ENCODE measurements around the gene E2F1. TPM values are rescaled to one million over a fixed set of nuclear protein-coding genes. Genes with fewer than 3 reads are reported as not detected.
A peak's percentile ranks its signal among the peaks of the same experiment; 100 is the strongest.
"Not testable (repeated sequence)": the region's sequence is repeated elsewhere in the genome, so short reads cannot be mapped to it uniquely, and the experiment has no call there.

E2F1 gene
- total RNA-seq, 1 donor from 2014 or later = 2.2 TPM

DNA sequence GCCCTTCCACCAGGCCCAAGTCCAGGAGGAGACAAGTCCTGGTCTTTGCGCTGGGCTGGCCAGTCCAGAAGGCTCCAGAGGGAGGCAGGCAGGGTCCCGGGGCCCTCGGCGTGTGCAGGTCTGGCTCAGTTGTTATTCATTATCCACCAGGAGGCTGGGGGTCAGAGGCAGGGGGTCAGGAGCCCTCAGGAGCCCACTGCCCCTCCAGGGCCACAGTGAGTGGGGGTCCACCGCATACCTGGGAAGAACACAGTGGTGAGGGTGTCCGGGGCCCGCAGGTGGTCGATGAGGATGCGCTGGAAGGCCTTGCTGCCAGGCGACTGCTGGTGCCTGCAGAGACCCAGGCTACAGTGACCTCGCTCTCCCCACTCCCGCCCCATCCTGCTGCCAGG is 28.5 kb downstream of the E2F1 start:
- DNase-seq = no peak

DNA sequence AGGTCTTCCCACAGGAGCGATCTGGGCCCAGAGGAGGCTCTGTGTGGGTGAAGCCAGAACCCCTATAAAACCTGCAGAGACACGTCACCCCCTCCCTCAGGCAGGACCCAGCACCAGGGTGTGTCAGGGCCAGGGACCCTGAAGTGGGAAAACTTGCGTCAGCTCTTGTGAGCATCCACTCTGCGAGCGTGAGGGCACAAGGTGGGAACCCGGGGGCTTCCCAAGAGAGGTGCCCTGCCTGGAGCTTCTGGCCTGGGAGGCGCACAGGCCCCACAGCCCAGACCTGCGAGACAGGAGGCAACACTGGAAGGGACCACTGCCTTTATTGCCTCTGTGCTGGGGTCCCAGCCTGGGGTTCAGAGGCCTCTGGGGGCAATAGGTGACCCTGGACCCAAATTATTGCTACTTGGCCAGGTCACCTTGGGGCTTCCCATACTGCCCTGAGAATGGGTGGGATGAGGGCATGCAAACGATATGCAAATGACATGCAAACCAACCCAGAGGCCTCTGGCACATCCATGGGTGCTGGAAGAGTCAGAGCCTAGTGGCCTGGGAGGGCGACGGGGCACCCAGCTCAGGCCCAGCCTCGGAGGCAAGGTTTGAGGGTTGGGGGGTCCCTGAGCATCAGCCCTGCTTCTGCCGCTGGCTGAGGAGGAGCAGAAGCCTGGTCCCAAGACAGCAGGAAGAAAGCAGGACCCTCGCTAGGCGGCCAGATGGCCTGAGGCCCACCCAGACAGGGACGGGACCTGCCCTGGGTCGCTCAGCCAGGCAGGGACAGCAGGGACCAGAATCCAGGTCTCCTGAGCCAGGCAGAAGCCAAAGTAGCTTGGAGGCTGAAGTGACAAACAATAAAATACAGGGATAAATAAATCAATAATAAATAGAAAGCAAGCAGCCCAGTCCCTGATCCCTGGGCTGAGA is 29.1 kb downstream of the E2F1 start:
- no peak for DNase-seq

DNA sequence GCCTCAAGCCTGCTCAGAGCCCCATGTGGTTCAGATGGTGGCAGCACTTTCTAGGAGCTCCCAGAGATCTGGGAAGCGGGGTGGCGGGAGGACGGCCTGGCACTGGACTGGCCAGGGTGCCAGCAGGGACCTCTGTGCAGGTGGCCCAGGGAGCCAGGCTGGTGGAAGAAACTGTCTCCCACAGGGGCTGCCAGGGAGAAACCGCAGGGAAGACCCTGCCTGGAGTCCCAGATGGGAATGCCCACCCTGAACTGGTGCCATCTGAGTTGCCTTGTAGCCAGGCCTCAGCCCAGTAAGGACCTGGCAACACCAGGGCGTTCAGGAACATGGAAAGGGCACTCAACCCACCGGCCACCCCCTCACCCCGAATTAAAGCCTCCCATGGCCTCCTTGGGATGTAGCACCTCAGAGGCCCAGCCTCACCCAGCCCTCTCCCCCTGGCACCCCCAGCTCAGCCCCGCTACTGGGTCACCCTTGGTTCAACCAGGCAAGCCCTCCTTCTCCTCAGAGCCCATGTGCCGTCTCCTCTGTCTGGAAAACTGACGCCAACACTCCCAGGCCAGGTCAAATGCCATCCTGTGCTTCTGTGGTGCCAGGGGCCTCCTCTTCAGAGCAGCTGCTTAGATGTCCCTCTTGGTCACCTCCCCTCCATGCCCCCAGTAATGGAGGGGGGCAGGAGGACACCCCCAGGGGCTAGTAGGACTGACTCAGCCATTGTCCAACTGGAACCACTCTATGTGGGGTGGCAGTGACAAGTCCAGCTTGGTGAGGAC is 30.0 kb downstream of the E2F1 start:
- no peak for DNase-seq

DNA sequence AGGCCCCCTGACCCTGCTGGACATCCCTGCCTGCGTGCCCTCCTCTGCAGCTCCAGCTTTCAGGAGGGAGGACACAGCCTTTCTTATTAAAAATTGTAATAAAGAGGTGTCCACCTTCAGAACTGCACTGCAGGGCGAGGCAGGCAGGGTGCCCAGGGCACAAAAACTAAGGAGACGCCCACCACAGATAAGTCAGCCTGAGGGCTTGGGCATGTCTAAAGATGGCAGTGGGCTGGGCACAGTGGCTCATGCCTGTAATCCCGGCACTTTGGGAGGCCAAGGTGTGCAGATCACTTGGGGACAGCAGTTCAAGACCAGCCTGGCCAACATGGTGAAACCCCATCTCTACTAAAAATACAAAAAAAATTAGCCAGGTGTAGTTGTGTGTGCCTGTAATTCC is 31.0 kb downstream of the E2F1 start:
- no peak for DNase-seq

DNA sequence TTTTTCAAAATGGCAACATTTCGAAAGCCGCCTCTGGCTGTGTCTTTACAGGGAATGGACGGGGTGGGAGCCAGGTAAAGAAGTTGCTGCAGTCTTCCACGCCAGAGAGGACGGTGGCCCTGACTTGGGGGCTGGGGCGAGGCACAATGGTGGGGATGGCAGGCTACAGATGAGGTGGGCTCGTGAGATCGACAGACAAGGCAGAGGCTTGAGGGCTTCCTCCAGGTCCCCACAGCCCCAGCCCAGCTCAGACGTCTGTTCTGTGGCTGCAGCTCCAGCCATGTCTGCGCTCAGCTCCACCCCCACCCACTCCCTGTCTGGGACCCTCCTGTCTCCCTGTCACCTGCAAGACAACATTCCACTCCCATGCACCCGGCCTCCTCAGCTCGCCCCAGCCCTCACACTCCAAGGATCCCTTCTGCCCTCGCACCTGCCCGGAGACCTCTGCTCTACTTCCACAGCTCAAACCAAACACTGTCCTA is 31.5 kb downstream of the E2F1 start:
- no peak for DNase-seq

DNA sequence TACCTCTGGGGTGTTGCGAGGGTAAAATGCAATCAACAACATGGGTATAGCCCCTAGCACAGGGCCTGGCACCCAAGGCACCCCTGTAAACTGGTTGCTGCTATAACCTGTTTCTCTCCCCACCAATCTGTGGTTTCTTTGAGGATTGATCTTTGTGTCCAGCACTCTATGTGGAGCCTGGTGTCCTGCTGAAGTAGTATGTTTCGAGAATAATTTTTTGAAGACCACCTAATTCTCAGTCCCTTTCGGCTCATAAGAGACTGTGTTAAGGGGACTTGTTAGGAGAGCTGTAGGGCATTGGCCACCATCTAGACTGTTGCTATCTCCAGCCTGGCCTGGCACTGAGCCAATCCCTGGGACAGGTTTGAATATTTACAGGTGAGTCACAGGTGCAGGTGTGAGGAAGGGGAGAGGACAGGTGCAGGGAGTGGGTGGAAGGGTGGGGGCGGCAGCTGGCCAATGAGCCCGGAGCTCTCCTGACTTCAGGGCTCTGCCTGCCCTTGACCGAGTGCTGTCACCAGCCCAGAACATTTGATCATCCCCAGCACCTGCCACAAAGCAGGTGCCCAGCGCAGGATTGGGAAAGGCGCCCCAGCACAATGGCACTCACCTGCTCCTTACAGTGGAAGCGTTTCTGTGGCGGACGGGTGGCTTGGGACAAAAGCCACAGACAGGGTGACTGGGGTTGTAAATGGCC is 32.1 kb downstream of the E2F1 start:
- no peak for DNase-seq

DNA sequence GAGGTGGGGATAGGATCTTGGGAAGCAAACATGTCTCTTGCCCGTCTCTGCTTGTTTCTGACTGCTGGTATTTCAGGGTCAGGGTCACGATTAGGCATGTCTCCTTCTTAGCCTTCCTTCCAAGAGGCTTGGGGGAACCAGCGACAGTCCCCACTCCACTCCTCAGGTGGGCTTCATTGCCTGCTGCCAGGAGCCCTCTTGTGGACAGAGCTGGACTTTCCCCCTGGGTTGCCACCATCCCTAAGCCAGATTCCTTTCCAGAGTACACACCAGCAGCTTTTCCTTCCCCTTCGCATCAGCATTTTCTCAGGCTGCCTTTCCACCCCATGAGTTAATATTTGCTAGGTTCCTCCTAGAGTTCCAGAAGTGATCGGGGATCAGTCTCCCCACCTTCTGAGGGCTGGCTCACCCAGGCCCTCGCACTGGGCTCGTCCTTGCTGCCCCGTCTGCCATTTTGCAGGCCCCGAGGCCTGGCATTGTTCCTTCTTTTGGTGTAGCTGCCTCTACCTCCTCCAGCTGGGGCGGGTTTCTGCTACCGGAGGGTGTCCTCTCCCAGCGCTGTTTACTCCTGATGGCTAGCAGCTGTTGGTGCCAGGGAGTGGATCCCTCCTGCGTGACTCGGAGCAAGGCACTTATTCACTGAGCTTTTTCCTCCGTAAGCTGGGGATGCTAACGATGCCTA is 32.8 kb downstream of the E2F1 start:
- peak; percentile 34 for DNase-seq

DNA sequence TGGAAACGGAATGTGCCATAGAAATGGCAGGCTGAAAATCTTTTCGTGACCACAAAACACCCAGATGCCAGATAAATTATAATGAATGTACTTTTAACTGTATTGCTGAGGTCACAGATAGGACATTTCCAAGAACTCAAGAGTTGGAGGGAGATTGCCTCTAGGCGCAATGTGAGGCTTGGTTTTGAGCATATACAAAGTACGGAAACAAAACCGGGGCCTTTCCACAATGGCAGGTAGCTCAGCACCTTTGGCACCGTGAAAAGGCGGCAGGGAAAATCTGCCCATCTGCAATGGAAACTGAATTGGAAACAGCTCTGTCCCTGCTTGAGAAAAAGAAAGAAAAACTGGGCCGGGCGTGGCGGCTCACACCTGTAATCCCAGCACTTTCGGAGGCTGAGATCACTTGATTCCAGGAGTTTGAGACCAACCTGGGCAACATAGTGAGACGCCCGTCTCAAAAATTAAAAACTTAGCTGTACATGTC is 34.6 kb downstream of the E2F1 start:
- no peak for DNase-seq

DNA sequence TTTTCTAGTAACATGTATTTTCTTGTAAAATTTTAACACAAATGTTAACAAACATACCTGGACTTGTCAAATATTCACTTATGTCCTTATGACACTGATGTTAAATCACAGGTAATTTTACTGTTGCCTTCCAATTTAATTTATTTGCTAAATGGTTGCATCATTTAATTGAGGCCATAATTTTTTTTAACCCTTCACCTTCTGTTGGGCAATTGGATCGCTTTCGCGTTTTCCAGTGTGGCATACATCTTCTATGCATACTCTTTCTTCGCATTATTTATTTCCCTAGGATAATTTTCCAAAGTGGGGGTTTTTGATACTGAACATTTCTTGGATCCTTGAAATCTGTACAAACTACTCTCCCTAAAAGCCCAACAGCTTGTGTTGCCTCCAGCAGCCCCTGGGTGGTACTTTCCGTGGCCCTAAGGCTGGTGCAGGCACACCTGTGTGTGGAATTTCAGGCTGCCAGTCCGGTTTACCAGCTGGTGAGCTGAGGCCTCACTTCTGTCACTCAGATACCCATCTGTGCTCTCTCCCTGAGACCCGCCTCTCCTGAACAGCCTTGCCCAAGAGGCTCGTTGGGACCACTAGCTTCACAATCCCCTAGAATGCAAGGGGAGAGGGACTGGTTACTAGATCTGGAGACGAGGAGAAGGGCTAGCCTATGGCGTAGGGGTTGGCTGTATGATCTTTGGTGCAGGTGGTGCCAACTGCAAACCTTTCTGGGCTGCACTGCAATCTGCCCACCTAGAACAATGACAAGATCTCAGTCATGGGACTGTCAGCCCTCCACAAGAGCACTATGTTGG is 35.2 kb downstream of the E2F1 start:
- no peak for DNase-seq

DNA sequence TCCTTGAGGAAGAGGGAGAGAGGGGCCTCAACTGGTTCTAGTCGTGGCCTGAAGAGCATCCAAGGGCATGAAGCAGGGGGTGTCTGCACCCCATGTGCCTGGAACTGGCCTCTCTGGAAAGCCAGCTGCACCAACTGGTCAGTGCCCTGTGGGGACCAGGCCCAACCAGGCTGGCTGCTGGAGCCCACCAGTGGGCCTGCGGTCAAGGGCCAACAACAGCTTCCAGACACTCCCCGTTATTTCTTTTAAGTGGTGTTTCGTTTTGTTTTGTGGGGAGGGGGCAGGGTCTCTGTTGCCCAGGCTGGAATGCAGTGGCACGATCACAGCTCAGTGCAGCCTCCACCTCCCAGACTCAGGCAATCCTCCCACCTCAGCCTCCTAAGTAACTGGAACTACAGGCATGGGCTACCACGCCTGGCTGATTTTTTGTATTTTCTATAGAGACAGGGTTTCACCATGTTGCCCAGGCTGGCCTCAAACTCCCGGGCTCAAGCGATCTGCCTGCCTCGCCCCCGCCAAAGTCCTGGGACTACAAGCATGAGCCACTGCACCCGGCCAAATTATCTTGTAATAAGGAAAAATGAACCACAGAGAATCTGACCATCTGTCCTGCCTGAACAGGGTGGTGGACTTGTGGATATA is 36.0 kb downstream of the E2F1 start:
- no peak for DNase-seq

DNA sequence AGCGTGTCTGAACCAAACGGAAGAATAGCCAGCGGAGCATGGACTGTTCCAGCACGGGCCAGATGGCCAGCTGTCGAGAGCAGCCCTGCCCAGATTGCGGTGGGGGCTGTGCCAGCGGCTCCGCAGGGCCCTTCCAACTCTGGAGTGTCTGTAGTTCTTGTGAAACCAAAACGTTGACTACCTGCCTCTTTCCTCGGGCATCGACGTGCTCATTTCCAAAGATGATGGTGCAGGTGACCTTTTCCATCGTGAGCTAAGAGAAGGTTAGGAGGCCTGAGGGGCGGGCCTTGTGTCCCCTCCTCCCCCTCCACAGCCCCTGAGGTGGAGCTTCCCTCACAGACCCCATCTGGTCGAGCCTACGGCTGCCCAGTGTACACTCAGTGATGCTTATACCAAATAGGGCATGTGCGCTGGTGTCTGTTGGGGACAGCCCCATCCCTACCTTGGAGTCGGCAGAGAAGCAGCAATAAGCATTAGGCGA is 36.9 kb downstream of the E2F1 start:
- no peak for DNase-seq

DNA sequence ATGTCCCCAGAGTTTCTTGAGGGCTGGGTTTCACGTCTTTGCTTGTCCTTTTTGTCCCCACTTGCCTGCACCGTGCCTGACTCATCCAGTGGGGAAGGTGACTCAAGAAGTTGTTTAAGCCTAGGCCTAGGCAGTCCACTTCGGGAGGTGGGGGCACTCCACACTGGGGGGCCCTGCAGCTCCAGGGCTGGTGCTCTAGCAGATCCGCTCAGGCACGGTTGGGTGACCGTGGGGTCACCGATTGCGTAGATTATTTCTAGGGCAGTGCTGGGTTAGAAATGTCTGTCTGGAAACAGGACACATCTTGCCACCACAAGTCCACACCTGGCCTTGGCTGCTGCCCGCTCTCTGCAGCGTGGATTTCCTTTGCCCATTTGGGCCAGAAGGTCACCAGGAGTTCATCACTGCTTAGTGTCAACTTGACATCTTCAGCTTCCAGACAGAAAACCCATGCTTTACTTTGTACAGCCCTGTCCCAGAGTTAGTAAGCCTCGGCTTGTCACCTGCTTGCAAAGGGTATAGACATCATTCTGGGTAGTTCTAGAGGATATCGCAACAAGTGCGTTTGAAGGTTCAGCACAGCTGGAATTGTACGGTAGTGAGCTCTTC is 37.7 kb downstream of the E2F1 start:
- DNase-seq = no peak

DNA sequence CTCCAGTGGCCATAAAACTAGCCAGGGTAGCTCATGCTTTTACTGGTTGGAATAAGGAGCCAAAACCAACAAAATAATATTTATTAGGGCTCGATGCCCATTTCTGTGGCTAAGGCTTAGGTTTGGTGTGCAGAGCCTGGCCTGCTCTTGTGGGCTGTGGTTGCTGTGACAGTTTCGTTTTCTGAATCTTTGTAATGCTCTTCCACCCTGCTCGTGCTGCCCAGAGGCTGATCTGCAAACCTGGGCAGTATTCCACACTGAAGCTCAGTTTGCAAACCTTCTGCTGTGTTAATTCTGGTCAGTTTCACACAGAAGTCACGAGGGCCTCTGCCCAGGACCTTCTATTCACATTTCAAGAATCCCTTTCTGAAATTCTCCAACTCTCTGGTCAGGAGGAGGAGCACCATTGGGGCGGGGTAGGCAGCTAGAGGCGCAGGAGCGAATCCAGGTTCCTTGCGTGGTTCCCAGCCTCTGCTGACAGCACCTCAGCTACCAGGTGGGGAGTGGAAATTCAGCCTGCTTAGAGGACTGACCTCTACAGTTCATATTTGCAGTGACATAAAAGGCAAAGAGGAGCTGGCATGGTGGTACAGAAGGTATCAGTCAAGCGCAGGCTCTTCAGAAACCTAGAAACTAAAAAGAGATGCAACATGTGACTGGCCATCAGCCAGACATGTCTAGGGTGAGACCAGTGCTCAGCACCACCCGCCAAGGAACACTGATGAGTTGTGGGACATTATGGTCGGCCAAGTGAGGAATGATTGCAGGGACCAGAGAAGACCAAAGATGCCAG is 38.4 kb downstream of the E2F1 start:
- DNase-seq = no peak

DNA sequence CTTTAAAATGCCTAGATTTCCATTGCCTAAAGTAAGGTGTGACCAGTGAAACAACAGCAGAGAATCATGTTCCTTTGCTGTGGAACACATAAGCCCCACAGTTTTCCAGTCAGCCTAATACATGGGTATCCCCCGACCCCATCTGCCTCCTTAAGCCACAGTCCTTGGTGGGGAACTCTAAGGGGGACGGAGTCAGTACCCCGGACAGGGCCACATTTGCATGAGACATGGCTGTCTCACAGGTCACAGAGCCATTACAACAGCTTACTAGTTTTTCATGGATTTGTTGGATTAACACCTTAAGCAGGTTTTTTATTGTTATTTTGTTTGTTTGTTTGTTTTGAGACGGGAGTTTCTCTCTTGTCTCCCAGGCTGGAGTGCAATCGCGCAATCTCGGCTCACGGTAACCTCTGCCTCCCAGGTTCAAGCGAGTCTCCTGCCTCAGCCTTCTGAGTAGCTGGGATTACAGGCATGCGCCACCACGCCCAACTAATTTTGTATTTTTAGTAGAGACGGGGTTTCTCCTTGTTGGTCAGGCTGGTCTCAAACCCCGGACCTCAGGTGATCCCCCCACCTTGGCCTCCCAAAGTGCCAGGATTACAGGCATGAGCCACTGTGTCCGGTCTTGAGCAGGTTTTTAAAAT is 39.1 kb downstream of the E2F1 start:
- not testable (repeated sequence) for DNase-seq

DNA sequence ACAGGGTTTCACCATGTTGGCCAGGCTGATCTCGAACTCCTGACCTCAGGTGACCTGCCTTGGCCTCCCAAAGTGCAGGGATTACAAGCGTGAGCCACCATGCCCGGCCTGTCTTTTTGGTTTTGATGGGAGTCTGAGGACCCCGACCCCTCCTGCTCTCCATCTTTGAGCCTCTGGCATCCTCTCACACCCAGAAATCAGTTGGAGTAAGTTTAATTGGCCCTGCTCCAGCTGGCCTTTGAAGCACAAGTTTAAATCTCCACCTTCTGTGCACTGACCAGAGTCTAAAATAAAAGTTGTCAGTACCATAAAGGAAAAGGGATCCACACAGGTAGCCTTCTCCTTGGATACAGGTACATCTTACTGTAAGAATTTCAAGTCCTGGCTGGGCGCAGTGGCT is 40.0 kb downstream of the E2F1 start:
- no peak for DNase-seq

DNA sequence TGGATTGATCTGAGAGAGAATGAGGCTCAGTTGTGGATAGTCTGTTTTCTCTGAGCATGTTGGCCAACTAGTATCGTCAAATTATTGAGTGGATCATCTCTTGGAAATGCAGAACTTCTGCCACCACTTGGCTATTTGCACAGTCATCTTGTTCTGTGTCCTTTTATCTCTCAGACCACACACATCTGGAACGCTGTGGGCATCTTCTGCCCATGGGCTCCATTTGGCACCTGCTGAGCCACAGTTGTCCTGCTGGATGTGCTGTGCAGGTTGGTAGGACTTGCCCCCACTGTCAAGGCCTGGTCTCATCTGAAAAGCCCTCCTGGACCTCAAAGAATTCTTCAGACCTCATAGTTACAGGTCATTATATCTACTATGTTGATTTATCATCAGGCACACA is 40.8 kb downstream of the E2F1 start:
- no peak for DNase-seq

DNA sequence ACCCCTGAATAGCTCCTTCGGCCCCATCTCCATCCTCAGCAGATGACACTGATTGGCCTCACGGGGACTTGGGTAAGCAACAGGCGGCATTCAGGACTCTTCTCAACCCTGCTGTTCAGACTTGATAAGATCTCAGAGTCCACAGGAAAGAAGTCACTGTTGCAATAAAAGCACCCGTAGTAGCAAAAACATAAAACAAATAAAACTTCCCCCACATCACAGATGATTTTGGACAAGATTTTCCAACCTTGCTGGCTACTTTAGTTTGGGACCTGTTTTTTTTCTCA is 41.2 kb downstream of the E2F1 start:
- no peak for DNase-seq

DNA sequence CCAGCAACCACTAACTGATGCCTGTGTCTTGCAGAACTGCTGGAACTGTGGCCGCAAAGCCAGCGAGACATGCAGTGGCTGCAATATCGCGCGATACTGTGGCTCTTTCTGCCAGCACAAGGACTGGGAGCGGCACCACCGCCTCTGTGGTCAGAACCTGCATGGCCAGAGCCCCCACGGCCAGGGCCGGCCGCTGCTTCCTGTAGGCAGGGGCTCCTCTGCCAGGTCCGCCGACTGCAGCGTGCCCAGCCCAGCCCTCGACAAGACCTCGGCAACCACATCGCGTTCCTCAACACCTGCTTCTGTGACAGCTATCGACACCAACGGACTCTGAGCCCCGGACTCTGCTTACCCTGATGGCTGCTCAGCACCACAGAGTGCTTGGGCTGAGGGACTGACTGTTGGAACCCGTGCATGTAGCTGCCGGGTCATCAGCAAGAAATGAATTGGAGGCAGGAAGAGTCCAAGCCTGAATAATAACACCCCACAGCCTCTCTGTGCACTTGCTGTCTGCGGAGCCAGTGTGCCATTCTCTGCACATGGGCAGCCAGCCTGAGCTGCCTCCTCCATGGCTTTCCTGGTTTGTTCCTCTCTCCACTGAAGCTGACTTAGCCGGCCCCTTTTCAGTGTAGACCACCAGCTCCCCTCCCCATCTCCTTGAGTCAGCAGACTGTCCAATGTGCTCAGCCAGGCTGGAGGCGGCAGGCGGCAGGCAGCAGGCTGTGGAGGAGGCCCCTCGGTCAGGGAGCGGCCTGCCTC is 41.7 kb downstream of the E2F1 start:
- no peak for DNase-seq

Data from occipital lobe (tissue), 2 donors.